GM19463 (cell line): ENCODE data around the gene ANKS1B.

ENCODE experiments used
- ATAC-seq: cut with Tn5 transposase; IDR thresholded peaks from one replicate; pipeline ENCODE4 v1.9.1; 2021; ENCODE audit warnings: mild to moderate bottlenecking, moderate library complexity; ENCODE audit not compliant: unreplicated experiment

Gene ANKS1B

GRCh38 chr12:99224237-99224636 is 760.5 kb downstream of the ANKS1B start:
- ATAC-seq = no peak

- ATAC-seq = no peak
Observed at GRCh38 chr12:99223579-99223978, 761.2 kb downstream of the ANKS1B start.

GRCh38 chr12:99213047-99213446 is 771.7 kb downstream of the ANKS1B start:
- no peak for ATAC-seq

- no peak for ATAC-seq
Observed at GRCh38 chr12:99212275-99212674, 772.5 kb downstream of the ANKS1B start.

GRCh38 chr12:99205111-99205510 is 779.6 kb downstream of the ANKS1B start:
- ATAC-seq = no peak

GRCh38 chr12:99201906-99202645 is 782.7 kb downstream of the ANKS1B start:
- ATAC-seq = no peak

- no peak for ATAC-seq
Observed at GRCh38 chr12:99200711-99201384, 783.9 kb downstream of the ANKS1B start.

GRCh38 chr12:99195474-99195873 is 789.3 kb downstream of the ANKS1B start:
- ATAC-seq = no peak

GRCh38 chr12:99192489-99192888 is 792.2 kb downstream of the ANKS1B start:
- ATAC-seq = no peak

GRCh38 chr12:99176871-99177270 is 807.9 kb downstream of the ANKS1B start:
- no peak for ATAC-seq

- no peak for ATAC-seq
Observed at GRCh38 chr12:99170461-99170860, 814.3 kb downstream of the ANKS1B start.

- ATAC-seq = no peak
Observed at GRCh38 chr12:99170037-99170436, 814.7 kb downstream of the ANKS1B start.

GRCh38 chr12:99157946-99158345 is 826.8 kb downstream of the ANKS1B start:
- ATAC-seq = no peak

- no peak for ATAC-seq
Observed at GRCh38 chr12:99154983-99155336, 829.8 kb downstream of the ANKS1B start.

GRCh38 chr12:99154216-99154982 is 830.3 kb downstream of the ANKS1B start:
- ATAC-seq = no peak

- no peak for ATAC-seq
Observed at GRCh38 chr12:99153293-99153692, 831.4 kb downstream of the ANKS1B start.

- ATAC-seq = no peak
Observed at GRCh38 chr12:99152337-99152736, 832.4 kb downstream of the ANKS1B start.

- ATAC-seq = no peak
Observed at GRCh38 chr12:99151744-99152143, 833.0 kb downstream of the ANKS1B start.

- no peak for ATAC-seq
Observed at GRCh38 chr12:99147130-99147529, 837.6 kb downstream of the ANKS1B start.

- no peak for ATAC-seq
Observed at GRCh38 chr12:99146730-99147129, 838.0 kb downstream of the ANKS1B start.

- no peak for ATAC-seq
Observed at GRCh38 chr12:99146185-99146584, 838.6 kb downstream of the ANKS1B start.

- ATAC-seq = no peak
Observed at GRCh38 chr12:99142651-99143050, 842.1 kb downstream of the ANKS1B start.
